Prostate gland (tissue), 2 donors: Measurements from ENCODE around the gene KLK4. TPM values are rescaled to one million over a fixed set of nuclear protein-coding genes. Genes with fewer than 3 reads are reported as not detected.

ENCODE experiments used
- DNase-seq: peaks from one replicate; pipeline ENCODE4 v3.0.0-alpha.2; 2019; ENCODE audit warnings: low spot score
- H3K27ac ChIP-seq, 2 donors: fragments of 200-600 bp; sonication (generic); 2 replicates each; pipeline ENCODE4 v1.5.1; 2017 to 2019
- H3K27me3 ChIP-seq: fragments of 200-600 bp; sonication (generic); replicated peaks from 2 replicates; pipeline ENCODE4 v1.5.1; 2019; ENCODE audit not compliant: insufficient read depth
- H3K36me3 ChIP-seq, 2 donors: fragments of 200-600 bp; sonication (generic); 1 replicate in 1 of 2; 2 replicates in 1 of 2; pipeline versions ENCODE4 v1.5.1 to v1.8.1; 2017 to 2019
- H3K4me1 ChIP-seq: fragments of 200-600 bp; sonication (generic); replicated peaks from 2 replicates; pipeline ENCODE4 v1.5.1; 2019
- H3K4me3 ChIP-seq, 2 donors: fragments of 200-600 bp; sonication (generic); 2 replicates each; pipeline ENCODE4 v1.5.1; 2017 to 2019
- H3K9me3 ChIP-seq: fragments of 200-600 bp; sonication (generic); 2 replicates; pipeline ENCODE4 v1.5.1; 2017
- POLR2A ChIP-seq: fragments of 450-650 bp; IDR thresholded peaks from one replicate; pipeline ENCODE4 v1.6.1; 2016; ENCODE audit warnings: antibody characterized with exemption, mild to moderate bottlenecking
- POLR2AphosphoS5 ChIP-seq: sonication (generic); formaldehyde crosslinking; IDR thresholded peaks from one replicate; pipeline ENCODE4 v1.6.1; 2017; ENCODE audit warnings: antibody characterized with exemption
- WGBS: methylation state at CpG from one replicate; pipeline ENCODE4 v1.1.5; 2018; 5-methylcytosine and 5-hydroxymethylcytosine counted together
- intact Hi-C: fragments of 100-400 bp; cut with DNase I; formaldehyde crosslinking; loops from one replicate; pipeline ENCODE4 v1.14.2; 2022
- total RNA-seq, 2 donors: library from RNA; depleted of rRNA; stranded (reverse); fragments of >200 nt; gene quantifications; one replicate each; pipeline ENCODE4 v1.1.0, GENCODE V29; 2016
- TF ChIP-seq, protein P1 (sequence below), 4 experiments: fragments of 200-600 bp in 2 of 4; fragments of 450-650 bp in 2 of 4; sonication (generic) in 2 of 4; IDR thresholded peaks; 1 replicate in 3 of 4; 2 replicates in 1 of 4; pipeline ENCODE4 v1.5.1; 2016 to 2019; ENCODE audit warnings: antibody characterized with exemption in 4 of 4, mild to moderate bottlenecking in 2 of 4, moderate library complexity in 2 of 4

Gene KLK4
- total RNA-seq, 2 donors from 2014 or later, result 188 to 330 TPM

DNA sequence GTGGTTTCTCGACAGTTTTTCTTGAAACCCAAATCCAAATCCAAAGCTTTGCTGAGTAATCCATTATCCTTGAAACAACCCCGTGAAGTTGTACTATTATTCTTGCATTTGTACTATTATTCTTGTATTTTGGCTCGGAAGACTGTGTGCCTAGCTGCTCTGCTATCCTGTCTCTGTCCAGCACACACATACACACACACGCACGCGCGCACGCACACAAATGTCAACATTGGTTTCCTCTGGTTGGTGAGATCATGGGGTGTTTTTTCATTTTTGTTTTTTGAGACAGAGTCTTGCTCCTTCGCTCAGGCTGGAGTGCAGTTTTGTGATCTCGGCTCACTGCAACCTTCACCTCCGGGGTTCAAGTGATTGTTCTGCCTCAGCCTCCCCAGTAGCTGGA is 14.9 kb upstream of the KLK4 start:
- H3K4me1 ChIP-seq, result peaks cover 4% of the 10 kb centered on the region
- intact Hi-C loops, result no loop called here
- H3K27me3 ChIP-seq, result no peaks in the 10 kb centered on the region
- H3K4me3 ChIP-seq, result no peak overlapping the region
- no peak for DNase-seq
- no peak overlapping the region for H3K27ac ChIP-seq
- no peaks in the 10 kb centered on the region for H3K36me3 ChIP-seq
- WGBS, result 78% methylated on average over 11 of the region's 11 CpGs
- no peak for TF ChIP-seq POLR2A
- TF ChIP-seq, protein P1, sequence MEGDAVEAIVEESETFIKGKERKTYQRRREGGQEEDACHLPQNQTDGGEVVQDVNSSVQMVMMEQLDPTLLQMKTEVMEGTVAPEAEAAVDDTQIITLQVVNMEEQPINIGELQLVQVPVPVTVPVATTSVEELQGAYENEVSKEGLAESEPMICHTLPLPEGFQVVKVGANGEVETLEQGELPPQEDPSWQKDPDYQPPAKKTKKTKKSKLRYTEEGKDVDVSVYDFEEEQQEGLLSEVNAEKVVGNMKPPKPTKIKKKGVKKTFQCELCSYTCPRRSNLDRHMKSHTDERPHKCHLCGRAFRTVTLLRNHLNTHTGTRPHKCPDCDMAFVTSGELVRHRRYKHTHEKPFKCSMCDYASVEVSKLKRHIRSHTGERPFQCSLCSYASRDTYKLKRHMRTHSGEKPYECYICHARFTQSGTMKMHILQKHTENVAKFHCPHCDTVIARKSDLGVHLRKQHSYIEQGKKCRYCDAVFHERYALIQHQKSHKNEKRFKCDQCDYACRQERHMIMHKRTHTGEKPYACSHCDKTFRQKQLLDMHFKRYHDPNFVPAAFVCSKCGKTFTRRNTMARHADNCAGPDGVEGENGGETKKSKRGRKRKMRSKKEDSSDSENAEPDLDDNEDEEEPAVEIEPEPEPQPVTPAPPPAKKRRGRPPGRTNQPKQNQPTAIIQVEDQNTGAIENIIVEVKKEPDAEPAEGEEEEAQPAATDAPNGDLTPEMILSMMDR (IDR thresholded peaks at IDR 0.05), result no peak
- no peak for TF ChIP-seq POLR2AphosphoS5
- no peaks in the 10 kb centered on the region for H3K9me3 ChIP-seq

DNA sequence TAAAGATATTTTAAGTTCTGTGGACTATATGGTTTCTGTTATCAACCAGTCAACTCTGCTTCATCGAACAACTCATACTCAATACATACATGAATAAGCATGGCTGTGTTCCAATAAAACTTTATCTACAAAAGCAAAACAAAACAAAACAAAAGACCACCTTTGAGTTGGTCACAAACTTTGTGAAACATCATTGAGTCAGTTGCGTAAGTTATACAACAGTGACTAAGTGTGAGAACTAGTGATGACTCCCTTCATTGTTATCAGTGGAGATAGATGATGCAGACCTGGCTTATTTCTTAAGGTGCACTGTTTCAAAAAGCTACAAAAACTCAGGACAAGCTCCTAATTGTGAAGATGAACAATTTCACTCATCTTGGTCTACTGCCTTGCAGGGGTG is 14.5 kb upstream of the KLK4 start:
- no peaks in the 10 kb centered on the region for H3K27me3 ChIP-seq
- H3K27ac ChIP-seq, result no peak overlapping the region
- no peaks in the 10 kb centered on the region for H3K9me3 ChIP-seq
- peaks cover 4% of the 10 kb centered on the region for H3K4me1 ChIP-seq
- TF ChIP-seq, protein P1 (IDR thresholded peaks at IDR 0.05), result no peak
- TF ChIP-seq POLR2AphosphoS5 (no peak), POLR2A (no peak)
- no peak for DNase-seq
- WGBS, result 84% methylated on average over 2 of the region's 2 CpGs
- H3K4me3 ChIP-seq, result no peak overlapping the region
- intact Hi-C loops, result no loop called here
- H3K36me3 ChIP-seq, result no peaks in the 10 kb centered on the region

DNA sequence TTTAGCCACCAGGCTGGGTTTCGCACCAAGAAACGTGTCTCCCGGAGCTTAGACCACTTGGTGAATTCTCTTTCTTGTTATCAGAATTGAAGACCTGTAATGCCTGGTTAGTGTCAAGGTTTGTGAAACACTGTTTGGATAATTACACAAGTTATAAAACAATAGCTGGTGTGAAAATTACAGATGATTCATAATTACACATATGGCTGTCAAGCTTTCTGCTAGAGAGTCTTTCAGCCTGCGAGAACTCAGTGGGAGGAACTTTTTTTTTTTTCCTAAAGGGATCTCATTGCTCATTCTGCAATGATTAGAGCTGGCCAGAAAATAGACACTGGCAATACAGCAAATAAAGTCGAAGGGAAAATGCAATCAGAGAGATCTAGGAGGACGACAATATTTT is 13.4 kb upstream of the KLK4 start:
- DNase-seq, result no peak
- Histone ChIP-seq H3K4me3 (no peak overlapping the region), H3K9me3 (no peaks in the 10 kb centered on the region), H3K4me1 (peaks cover 4% of the 10 kb centered on the region), H3K27ac (no peak overlapping the region), H3K27me3 (no peaks in the 10 kb centered on the region), H3K36me3 (no peaks in the 10 kb centered on the region)
- intact Hi-C loops, result no loop called here
- WGBS, result 58% methylated on average over 6 of the region's 6 CpGs
- TF ChIP-seq, protein P1 (IDR thresholded peaks at IDR 0.05), result no peak
- TF ChIP-seq POLR2AphosphoS5 (no peak), POLR2A (no peak)

DNA sequence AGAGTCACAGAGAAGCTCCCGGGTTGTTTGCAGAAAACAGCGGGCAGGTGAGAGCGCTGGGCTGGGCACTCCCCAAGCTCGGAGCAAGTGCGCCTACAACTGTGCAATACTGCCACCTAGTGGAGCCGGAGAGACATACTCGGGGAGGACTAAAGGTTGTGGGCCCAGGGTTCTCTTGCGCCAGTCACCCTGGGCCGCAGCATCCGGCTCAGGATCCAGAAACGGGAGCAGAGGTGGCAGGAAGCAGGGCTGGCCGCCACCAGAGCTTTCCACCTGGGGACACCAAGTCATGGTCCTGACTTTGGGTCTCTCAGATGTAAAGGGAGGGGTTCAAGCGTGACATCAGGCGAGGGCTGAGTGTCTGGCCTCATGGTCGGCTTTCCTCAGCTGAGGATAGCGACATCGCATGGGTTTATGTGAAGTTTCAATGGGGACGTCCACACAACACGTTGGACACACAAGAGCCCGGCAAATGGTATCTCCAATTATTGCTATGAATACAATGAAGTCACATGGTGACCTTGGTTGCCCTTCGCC is 11.2 kb upstream of the KLK4 start:
- no peaks in the 10 kb centered on the region for H3K36me3 ChIP-seq
- no peaks in the 10 kb centered on the region for H3K9me3 ChIP-seq
- WGBS, result 30% methylated on average over 21 of the region's 21 CpGs
- intact Hi-C loops, result no loop called here
- no peaks in the 10 kb centered on the region for H3K27me3 ChIP-seq
- H3K4me3 ChIP-seq, result no peak overlapping the region
- no peak for TF ChIP-seq POLR2A
- TF ChIP-seq, protein P1 (IDR thresholded peaks at IDR 0.05), result peak; percentile 68 to 89 (median 86)
- TF ChIP-seq POLR2AphosphoS5, result peak; percentile 56
- H3K4me1 ChIP-seq, result peaks cover 4% of the 10 kb centered on the region
- peak overlapping the region; percentile 43 to 48 for H3K27ac ChIP-seq
- DNase-seq, result peak; percentile 85

DNA sequence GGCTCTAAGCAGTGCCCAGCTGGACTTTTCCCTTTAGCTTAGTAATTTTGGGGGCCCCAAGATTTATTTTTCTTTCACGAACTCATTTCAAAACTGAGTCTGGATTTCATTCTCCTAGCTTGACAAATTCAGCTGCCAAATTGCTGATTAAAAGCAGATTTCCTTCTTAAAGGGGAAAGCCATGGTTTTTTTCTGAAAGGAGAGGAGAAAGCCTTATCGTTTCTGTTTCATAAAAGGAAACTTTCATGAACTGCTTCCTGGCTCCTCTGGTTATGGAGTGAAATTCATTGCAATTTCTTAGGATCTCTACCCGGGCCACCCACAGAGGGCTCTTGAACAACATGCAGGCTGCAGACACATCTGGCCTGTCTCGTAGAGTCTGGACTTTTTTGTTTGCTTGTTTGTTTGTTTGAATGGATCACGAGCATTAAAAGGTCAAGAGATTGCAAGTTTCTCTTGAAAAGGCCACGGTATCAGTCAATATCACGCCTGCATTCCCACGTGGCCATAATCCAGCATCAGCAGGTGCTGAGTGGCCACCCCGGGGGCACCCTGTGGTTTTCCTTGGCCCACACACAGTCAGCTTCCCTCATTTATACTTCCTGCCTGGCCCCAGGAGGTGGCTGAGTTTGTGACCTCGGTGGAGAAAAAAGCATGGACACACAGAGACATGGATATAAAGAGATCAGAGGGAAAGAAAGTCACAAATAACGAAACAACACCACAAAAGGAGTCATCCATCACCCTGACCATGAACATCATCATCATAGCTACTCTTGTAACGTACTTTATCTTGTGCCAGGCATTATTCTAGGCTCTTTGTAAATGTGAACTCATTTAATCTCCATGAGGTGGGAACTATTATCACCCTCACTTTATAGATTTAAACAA is 10.5 kb upstream of the KLK4 start:
- H3K9me3 ChIP-seq, result no peaks in the 10 kb centered on the region
- WGBS, result 9% methylated on average over 12 of the region's 12 CpGs
- intact Hi-C loops, result no loop called here
- H3K4me3 ChIP-seq, result no peak overlapping the region
- peak overlapping the region; percentile 43 to 48 for H3K27ac ChIP-seq
- H3K36me3 ChIP-seq, result no peaks in the 10 kb centered on the region
- TF ChIP-seq, protein P1 (IDR thresholded peaks at IDR 0.05), result no peak
- no peak for TF ChIP-seq POLR2AphosphoS5
- no peak for TF ChIP-seq POLR2A
- no peaks in the 10 kb centered on the region for H3K27me3 ChIP-seq
- DNase-seq, result no peak
- H3K4me1 ChIP-seq, result peaks cover 4% of the 10 kb centered on the region
